Stimulated activated CD8-positive, alpha-beta memory T cell treated with anti-CD3 and anti-CD28 coated beads, Interleukin-15, amount 100 ng/mL, for 48 hours (primary cell): ENCODE measurements around the gene SUSD4.

ENCODE experiments used
- DNase-seq, 2 donors: peaks; one replicate each; pipeline ENCODE4 v3.0.0-alpha.2; 2020; ENCODE audit warnings: low read depth in 2 of 2

SUSD4 gene

DNA sequence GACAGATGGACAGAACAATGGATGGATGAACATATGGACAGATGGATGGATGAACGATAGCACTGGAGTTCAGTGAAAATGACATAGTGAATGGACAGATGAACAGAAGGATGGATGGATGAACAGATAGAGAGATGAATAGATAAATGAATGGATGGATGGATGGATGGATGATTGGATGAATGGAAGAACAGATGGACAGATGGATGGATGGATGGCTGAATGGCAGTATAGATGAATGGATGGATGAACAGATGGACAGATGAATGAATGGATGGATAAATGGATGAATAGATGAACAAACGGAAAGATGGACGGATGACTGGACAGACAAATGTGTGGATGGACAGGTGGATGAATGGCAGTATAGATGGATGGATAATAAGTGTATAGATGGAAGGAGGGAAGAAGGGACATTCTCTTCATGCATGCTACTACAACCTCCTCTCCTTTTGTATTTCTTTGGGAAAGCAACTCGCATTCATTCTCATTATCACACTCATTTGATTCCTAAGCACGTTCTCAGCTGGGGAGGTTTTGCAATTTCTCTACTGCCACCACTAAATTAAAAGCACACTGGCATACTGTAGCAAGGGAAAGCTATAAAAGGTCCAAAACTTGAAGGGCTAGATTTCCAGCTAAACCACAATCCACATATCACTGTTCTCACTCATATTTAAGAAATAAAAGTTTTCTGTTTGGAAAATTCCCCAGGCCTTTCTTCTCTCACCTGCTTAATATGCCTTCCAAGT, 34.1 kb downstream of the SUSD4 start:
- no peak for DNase-seq

- no peak for DNase-seq
Observed at GRCh38 chr1:223329252-223329651, 34.7 kb downstream of the SUSD4 start.

- no peak for DNase-seq
Observed at GRCh38 chr1:223328566-223328965, 35.4 kb downstream of the SUSD4 start.

DNA sequence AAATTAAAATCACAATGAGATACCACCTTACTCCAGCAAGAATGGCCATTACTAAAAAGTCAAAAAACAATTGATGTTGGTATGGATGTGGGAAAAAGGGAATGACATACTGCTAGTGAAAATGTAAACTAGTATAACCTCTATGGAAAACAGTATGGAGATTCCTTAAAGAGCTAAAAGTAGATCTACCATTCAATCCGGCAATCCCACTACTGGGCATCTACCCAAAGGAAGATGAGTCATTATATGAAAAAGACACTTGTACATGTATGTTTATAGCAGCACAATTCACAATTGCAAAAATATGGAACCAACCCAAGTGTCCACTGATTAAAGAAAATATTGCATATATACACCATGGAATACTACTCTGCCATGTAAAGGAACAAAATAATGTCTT, 37.2 kb downstream of the SUSD4 start:
- DNase-seq = no peak

DNA sequence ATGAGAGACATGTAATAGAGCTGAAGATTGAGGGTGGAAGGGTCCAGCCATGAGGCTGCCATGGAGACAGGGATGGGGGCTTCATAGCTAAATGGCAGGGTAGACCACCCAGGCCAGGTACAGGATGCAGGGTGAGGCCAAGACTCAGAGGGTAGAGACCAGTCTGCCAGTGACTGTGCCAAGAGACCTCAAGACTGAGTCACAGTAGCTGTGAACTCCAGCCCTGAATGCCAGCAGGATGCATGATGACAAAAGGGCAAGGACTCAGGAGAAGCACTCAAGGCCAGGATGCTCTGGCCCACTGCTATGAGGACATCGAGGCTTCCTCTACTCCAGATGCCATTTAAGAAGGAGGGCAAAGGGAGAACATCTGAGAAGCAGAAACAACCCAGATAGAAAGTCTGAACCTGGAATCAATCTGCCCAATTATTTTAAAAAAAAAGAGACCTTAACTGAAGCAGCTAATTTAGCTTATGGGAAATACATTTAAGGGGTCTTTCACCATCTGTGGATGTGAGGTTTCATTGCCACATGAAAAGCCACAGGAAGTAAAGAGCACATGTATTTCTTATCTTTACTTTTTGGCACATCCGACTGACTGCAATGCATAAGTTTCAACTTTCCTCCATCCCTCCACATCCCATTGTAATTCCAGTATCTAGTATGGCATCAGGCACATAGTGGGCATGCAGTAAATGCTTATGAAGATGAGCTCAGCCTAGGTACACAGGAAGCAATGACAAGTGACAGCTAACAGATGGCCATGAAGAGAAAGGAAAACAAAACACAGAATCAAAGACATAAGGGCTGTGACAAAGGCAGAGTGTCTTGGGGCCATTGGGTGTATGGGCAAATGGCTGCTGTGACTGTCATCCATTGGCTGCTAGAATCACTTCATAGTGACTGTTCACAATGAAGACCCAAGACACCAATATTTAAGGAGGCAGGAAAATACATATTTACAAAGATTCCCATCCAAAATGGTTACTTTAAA, 40.2 kb downstream of the SUSD4 start:
- no peak for DNase-seq

- no peak for DNase-seq
Observed at GRCh38 chr1:223322868-223323267, 41.1 kb downstream of the SUSD4 start.

DNA sequence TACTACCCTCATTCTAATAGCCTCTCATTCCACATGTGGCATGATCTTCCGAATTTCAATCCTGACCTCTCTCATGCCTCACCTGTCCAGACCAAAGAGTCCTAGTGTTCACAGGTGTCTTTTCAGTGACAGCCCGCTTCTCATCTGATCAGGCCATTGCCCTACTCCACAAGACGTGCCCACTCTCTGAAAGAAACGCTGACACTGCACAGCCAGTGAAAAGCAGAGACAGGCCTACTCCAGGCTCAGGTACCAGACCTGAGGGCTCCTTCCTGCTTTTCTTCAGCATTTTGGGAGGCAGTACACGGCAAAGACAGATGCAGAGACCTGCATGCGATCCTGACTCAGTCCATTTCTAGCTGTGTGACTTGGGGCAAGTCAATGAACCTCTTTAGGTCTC, 43.0 kb downstream of the SUSD4 start:
- DNase-seq = no peak

GRCh38 chr1:223319905-223320580, 43.9 kb downstream of the SUSD4 start:
- no peak for DNase-seq

DNA sequence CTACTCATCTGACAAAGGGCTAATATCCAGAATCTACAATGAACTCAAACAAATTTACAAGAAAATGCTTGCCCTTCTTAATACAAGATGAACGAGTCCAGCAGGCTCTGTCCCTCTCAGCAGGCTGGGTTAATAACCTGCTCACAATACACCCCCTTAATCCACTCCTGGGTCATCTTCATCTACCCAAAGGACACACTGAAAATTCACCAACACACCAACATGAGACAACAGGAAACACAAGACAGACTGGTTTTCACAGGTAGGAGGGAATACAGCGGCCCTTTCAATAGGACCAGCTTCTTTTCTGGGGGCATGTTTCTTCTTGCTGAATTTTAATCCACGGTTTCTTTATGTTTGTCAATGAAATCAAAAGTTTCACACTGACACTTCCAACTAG, 44.6 kb downstream of the SUSD4 start:
- DNase-seq = no peak

DNA sequence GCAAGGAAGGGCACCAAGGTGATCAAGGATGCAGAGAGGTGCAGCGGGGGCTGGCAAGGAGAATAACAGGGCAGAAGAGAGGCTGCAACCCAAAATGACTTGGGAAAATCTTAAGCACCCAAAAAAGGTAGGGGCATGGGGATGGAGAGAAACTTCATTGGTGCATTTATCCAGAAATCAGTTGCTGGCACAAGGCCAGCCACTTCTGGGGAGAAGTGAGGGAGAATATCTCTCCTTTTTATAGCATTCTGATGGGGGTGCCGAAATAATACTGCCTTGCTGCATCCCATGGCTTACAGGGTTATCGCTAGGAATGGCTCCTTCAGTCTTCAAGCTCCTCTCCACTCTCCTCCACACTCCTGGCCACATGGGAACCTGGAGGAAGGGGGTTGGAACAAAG, 47.9 kb downstream of the SUSD4 start:
- DNase-seq = no peak

DNA sequence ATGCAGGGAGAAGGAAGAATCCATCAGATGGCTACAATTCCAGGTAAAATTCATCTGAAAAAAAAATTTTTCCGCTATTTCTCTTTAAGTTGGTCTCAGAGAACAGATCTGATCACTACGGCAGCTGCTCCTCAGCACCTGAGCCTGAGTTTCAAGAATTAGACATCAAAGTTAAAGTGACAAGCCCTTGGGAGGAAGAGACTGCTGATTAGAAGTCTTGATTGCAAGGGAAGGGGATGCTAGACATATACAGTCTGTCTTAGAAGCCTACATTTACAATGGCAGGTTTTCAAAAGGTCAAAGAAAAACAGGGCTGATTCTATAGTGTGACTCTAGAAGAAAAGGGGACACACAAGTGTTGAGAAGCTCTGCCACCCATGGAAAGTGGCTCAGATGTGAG, 48.3 kb downstream of the SUSD4 start:
- DNase-seq = no peak

DNA sequence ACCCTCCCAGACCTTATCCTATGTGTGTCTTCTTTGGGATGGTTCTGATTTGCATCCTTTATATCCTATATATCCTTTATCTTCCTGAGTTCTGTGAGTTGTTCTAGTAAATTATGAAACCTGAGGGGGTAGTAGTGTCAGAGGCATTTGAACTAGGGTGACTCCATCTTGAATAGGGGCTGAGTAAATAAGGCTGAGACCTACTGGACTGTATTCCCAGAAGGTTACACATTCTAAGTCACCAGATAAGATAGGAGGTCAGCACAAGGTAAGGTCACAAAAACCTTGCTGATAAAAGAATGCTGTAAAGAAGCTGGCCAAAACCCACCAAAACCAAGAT, 50.6 kb downstream of the SUSD4 start:
- DNase-seq = no peak

DNA sequence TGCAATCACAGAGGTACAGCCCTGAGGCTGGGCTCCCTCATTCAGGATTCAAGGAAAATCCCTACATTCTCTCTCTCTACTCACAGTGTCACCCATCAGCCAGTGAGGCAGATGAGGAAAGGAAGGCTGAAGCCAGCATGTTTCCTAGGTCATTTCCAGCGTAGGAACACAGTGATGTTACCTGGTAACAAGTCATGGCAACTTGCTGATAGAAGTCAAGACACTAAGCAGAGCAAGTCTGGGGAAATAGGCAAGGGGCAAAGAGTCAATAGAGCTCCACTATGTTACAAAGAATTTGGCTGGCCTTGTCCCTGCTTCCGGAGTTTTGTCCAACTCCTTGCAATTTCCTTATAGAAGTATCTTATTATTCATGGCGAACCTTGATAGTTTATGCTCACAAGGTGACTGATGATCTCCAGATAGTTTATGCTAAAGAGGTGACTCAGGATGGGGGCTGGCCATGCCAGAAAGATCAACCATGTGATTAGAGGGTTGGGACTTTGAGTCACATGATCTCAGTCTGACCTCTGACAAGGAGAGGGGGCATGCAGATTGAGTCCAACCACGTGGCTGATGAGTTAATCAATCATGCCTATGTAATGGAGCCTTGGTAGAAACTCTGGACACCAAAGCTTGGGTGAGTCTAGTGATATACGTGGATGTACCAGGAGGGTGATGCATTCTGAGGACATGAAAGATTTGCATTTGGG, 51.1 kb downstream of the SUSD4 start:
- DNase-seq = no peak

- no peak for DNase-seq
Observed at GRCh38 chr1:223312273-223312672, 51.7 kb downstream of the SUSD4 start.

DNA sequence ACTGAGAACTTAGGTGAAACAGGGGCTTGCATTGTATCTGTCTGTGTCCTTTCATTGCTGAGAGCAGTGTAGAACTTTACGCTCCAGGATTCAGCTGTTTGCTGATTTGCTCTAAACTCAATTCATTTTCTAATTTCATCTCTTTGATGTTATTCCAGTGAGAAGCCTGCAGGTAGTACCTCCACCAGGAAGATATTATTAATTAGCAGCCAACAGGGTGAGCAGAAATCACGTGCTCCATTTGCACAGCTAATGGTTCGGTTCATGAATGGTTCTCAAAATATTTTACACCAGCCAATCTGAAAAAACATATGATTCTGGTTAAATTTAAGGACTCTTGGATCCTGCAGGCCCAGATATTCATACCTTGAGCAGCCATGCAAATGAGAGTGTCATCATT, 52.1 kb downstream of the SUSD4 start:
- no peak for DNase-seq

DNA sequence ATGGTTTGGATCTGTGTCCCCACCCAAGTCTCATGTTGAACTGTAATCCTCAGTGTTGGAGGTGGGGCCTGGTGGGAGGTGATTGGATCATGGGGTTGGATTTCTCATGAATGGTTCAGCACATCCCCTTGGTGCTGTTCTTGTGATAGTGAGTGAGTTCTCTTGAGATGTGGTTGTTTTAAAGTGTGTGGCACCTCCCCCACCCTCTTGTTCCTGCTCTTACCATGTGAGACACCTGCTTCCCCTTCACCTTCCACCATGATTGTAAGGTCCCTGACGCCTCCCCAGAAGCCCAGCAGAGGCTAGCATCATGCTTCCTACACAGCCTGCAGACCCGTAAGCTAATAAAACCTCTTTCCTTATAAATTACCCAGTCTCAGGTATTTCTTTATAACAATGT, 55.8 kb downstream of the SUSD4 start:
- DNase-seq = no peak

GRCh38 chr1:223307544-223307943, 56.4 kb downstream of the SUSD4 start:
- DNase-seq = no peak

DNA sequence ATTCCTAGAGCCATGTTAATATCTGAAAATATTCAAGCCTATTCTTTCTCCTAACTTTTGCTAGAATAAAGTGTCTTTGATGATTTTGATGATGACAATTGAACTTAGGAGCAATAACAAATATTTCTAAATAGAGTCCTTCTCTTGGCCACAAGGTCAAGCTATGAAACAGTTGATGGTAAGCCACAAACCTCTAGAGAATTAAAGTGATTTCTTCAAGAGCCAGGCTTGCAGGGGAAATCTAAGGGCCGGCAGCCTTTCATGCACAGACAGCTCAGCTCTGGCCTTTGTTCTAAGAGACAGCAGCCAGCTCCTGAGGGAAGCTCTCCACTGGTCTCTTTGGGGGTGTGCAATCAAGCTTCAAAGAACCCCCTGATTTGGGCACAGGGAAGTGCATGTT, 59.0 kb downstream of the SUSD4 start:
- DNase-seq = no peak

- DNase-seq = no peak
Observed at GRCh38 chr1:223301371-223301770, 62.6 kb downstream of the SUSD4 start.

DNA sequence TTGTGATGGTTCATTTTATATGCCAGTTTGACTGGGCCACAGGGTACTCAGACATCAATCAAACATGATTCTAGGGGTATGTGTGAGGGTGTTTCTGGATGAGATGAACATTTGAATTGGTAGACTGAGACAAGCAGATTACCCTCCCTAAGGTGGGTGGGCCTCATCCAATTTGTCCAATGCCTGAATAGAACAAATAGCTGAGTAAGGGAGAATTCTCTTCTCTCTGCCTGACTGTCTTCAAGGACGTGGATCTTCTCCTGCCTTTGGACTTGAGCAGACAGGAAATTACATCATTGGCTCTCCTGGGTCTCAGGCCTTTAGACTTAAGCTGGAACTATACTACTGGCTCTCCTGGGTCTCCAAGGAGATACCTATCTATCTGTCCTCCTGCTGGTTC, 64.4 kb downstream of the SUSD4 start:
- no peak for DNase-seq

- DNase-seq = no peak
Observed at GRCh38 chr1:223298701-223299100, 65.3 kb downstream of the SUSD4 start.

DNA sequence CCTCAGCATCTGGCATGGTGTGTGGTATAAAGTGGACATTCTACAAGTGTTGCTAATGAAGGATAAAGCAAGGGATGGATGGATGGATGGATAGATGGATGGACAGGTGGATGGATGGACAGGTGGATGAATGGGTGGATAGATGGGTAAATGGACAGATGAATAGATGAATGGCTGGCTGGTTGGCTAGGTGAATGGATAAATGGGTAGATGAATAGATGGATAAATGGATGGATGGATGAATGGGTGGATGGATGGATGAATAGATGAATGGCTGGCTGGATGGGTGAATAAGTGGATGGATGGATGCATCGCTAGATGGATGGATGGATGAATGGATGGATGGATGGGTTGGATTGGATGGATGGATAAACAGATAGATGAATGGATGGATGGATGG, 66.2 kb downstream of the SUSD4 start:
- no peak for DNase-seq
